Choroid plexus epithelial cell (primary cell): Measurements from ENCODE around the gene CRADD.

Experiments
- DNase-seq: peaks from one replicate; pipeline ENCODE4 v3.0.0-alpha.2; 2010; ENCODE audit warnings: low read depth
- H3K4me3 ChIP-seq: 2 replicates; pipeline ENCODE4 v1.5.1; 2011; ENCODE audit warnings: low read depth, mild to moderate bottlenecking, control low read depth, low read length, moderate library complexity
- TF ChIP-seq, protein P1 (sequence below): conservative IDR thresholded peaks from 2 replicates; pipeline ENCODE4 v1.5.1; 2011; ENCODE audit warnings: low read depth, mild to moderate bottlenecking, control low read depth, inconsistent platforms, low read length, moderate library complexity

CRADD gene

DNA sequence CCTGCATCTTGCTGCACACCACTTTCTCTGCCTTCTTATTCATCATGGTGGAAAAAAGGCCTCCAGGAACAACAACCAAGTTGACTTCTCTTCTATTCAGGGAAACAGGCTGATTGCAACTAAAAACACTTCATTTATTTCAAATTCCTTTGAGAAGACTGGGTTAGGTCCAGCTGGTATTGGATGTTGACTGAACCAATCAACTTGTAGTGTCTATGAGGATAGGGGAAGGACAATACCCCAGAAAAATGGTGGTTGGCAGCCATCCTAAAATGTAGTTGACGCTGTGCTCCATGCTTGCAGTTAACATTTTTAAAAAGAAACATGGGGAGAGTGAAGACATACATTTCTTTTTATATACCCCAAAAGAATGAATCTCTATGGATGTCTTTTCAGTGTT is 34.4 kb upstream of the CRADD start:
- H3K4me3 ChIP-seq: no peak overlapping the region
- no peak for DNase-seq
- TF ChIP-seq, protein P1, sequence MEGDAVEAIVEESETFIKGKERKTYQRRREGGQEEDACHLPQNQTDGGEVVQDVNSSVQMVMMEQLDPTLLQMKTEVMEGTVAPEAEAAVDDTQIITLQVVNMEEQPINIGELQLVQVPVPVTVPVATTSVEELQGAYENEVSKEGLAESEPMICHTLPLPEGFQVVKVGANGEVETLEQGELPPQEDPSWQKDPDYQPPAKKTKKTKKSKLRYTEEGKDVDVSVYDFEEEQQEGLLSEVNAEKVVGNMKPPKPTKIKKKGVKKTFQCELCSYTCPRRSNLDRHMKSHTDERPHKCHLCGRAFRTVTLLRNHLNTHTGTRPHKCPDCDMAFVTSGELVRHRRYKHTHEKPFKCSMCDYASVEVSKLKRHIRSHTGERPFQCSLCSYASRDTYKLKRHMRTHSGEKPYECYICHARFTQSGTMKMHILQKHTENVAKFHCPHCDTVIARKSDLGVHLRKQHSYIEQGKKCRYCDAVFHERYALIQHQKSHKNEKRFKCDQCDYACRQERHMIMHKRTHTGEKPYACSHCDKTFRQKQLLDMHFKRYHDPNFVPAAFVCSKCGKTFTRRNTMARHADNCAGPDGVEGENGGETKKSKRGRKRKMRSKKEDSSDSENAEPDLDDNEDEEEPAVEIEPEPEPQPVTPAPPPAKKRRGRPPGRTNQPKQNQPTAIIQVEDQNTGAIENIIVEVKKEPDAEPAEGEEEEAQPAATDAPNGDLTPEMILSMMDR: no peak

- peak; percentile 48 for DNase-seq
- H3K4me3 ChIP-seq: no peak overlapping the region
- TF ChIP-seq, protein P1: no peak
Observed at GRCh38 chr12:93645702-93646101, 31.5 kb upstream of the CRADD start.

DNA sequence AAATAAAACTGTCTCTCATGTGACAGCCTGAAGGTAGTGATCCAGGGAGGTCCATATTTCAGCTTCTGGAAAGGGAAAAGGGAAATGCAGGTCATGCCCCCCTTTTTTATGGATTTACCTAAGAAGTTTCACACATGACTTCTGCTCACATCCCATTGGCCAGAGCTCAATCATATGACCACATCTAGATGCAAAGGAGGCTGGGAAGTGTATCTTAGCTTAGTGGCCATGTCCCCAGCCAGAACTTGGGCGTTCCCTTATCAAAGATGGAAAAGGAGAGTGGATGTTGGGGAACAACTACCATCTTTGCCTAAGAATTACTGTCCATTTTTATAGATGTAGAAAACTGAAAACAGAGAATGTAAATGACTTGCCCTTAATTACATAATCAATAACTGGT is 26.5 kb upstream of the CRADD start:
- DNase-seq: no peak
- no peak overlapping the region for H3K4me3 ChIP-seq
- TF ChIP-seq, protein P1: no peak

DNA sequence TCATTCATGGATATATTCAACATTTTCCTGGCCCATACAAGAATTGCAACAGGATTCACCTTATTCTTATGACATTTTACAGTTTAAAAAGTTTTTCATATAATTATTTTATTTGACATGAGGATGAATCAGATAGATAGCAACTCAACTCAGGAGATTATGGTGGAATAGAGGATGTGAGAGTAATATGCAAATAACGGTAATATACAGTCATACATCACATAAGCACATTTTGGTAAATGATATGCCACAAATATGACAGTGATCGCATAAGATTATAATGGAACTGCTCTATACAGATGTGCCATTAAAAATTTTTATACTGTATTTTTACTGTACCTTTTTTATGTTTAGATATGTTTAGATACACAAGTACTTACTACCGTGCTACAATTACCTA is 24.1 kb upstream of the CRADD start:
- no peak for DNase-seq
- no peak overlapping the region for H3K4me3 ChIP-seq
- TF ChIP-seq, protein P1: no peak

DNA sequence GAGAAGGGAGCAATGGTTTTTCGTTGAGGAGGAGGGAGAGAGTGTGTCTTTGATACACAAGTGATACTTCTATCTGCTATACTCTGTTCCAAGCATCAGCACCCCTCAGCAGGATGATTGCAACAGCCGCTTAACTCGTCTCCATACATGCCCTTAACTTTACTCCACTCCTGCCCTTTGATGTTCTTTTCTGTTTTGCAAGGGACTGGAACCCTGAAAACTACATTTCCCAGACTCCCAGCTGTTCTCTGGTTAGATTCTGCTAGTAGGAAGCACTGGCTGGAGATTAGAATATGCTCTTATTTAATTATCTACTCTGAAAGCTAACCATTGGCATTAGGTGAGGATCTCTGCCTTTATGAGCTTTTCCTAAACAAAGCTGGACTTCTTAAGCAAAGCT is 23.5 kb upstream of the CRADD start:
- TF ChIP-seq, protein P1: no peak
- peak; percentile 19 for DNase-seq
- no peak overlapping the region for H3K4me3 ChIP-seq

DNA sequence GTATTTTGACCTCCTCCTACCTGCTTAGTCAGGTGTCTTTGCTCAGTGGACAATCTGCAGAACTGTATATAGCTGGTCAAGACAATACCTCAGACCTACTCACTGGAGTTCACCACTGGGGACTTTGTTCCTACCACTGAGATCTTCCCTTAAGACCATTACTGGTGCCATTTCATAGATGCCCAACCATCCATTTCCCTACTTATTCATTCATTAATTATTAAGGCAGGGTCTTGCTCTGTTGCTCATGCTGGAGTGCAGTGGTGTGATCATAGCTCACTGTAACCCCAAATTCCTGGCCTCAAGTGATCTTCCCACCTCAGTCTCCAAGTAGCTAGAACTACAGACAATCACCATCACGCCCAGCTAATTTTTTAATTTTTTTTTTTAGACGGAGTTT is 22.8 kb upstream of the CRADD start:
- no peak for DNase-seq
- no peak overlapping the region for H3K4me3 ChIP-seq
- TF ChIP-seq, protein P1: no peak

DNA sequence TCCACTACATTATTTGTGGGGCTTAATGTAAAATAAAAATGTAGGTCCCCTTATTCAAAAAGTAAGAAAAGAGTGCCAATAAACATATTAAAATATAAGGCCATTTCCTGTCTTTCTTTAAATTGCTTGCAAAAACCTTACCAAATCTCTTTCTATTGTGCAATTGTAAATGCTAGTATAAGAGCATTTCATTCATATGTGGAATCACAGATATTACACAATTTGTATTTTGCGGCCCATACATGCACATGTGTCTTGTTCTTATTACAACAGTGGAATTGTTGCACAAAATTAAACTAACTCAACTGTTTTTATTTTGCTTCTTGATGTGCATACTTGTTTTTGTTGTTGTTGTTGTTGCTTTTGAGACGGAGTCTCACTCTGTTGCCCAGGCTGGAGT is 20.1 kb upstream of the CRADD start:
- DNase-seq: peak; percentile 28
- TF ChIP-seq, protein P1: no peak
- H3K4me3 ChIP-seq: no peak overlapping the region
